Measurements from ENCODE around the gene CCDC9B. TPM values are rescaled to one million over a fixed set of nuclear protein-coding genes. Genes with fewer than 3 reads are reported as not detected.
A peak's percentile ranks its signal among the peaks of the same experiment; 100 is the strongest.

The CCDC9B gene
- total RNA-seq, 1 donor from 2014 or later: 21.6 TPM

GRCh38 chr15:40307421-40308211 is 33.1 kb downstream of the CCDC9B start, which contains the start of gene PLCB2:
TSS of gene PLCB2 (minus strand) at chr15:40307935. CDS start at chr15:40307672, 263 bp downstream.
- H3K27ac Mint-ChIP-seq (ENCODE audit: unreplicated experiment): no peak within 1 kb of the TSS
- H3K9me3 Mint-ChIP-seq (ENCODE audit: unreplicated experiment): no peaks in the 10 kb centered on the region
- H3K4me1 Mint-ChIP-seq (ENCODE audit: unreplicated experiment): peaks cover 2% of the 10 kb centered on the region
- no peak for DNase-seq (ENCODE audit: extremely low spot score, unreplicated experiment)
- TF ChIP-seq CTCF (IDR thresholded peaks at IDR 0.05): peak; percentile 30
- H3K27me3 Mint-ChIP-seq (ENCODE audit: unreplicated experiment): peaks cover 22% of the 10 kb centered on the region
- no peaks in the 10 kb centered on the region for H3K36me3 Mint-ChIP-seq (ENCODE audit: unreplicated experiment)
- H3K4me3 Mint-ChIP-seq (ENCODE audit: unreplicated experiment): no peak within 1 kb of the TSS

GRCh38 chr15:40306908-40307307 is 33.8 kb downstream of the CCDC9B start:
- no peak overlapping the region for H3K27ac Mint-ChIP-seq (ENCODE audit: unreplicated experiment)
- peaks cover 2% of the 10 kb centered on the region for H3K4me1 Mint-ChIP-seq (ENCODE audit: unreplicated experiment)
- DNase-seq (ENCODE audit: extremely low spot score, unreplicated experiment): no peak
- H3K36me3 Mint-ChIP-seq (ENCODE audit: unreplicated experiment): no peaks in the 10 kb centered on the region
- peaks cover 17% of the 10 kb centered on the region for H3K27me3 Mint-ChIP-seq (ENCODE audit: unreplicated experiment)
- no peaks in the 10 kb centered on the region for H3K9me3 Mint-ChIP-seq (ENCODE audit: unreplicated experiment)
- no peak for TF ChIP-seq CTCF (IDR thresholded peaks at IDR 0.05)
- H3K4me3 Mint-ChIP-seq (ENCODE audit: unreplicated experiment): no peak overlapping the region

- H3K27ac Mint-ChIP-seq (ENCODE audit: unreplicated experiment): no peak overlapping the region
- H3K9me3 Mint-ChIP-seq (ENCODE audit: unreplicated experiment): no peaks in the 10 kb centered on the region
- no peak for TF ChIP-seq CTCF (IDR thresholded peaks at IDR 0.05)
- H3K4me3 Mint-ChIP-seq (ENCODE audit: unreplicated experiment): no peak overlapping the region
- DNase-seq (ENCODE audit: extremely low spot score, unreplicated experiment): no peak
- H3K4me1 Mint-ChIP-seq (ENCODE audit: unreplicated experiment): peaks cover 2% of the 10 kb centered on the region
- H3K36me3 Mint-ChIP-seq (ENCODE audit: unreplicated experiment): no peaks in the 10 kb centered on the region
- H3K27me3 Mint-ChIP-seq (ENCODE audit: unreplicated experiment): peaks cover 17% of the 10 kb centered on the region
These were observed 34.4 kb downstream of the CCDC9B start for GRCh38 chr15:40306371-40306770.

GRCh38 chr15:40305281-40305680 is 35.5 kb downstream of the CCDC9B start:
- peaks cover 2% of the 10 kb centered on the region for H3K4me1 Mint-ChIP-seq (ENCODE audit: unreplicated experiment)
- no peak for DNase-seq (ENCODE audit: extremely low spot score, unreplicated experiment)

More at GRCh38 chr15:40305281-40305680, 35.5 kb downstream of the CCDC9B start:
- no peak overlapping the region for H3K4me3 Mint-ChIP-seq (ENCODE audit: unreplicated experiment)
- H3K36me3 Mint-ChIP-seq (ENCODE audit: unreplicated experiment): no peaks in the 10 kb centered on the region
- H3K9me3 Mint-ChIP-seq (ENCODE audit: unreplicated experiment): no peaks in the 10 kb centered on the region
- peaks cover 14% of the 10 kb centered on the region for H3K27me3 Mint-ChIP-seq (ENCODE audit: unreplicated experiment)
- TF ChIP-seq CTCF (IDR thresholded peaks at IDR 0.05): no peak
- no peak overlapping the region for H3K27ac Mint-ChIP-seq (ENCODE audit: unreplicated experiment)

Data from osteocyte (in vitro differentiated cells).